HL-60/S4 treated with retinoic acid at 250 ng/mL for 4 days and 3 days (cell line): ENCODE data around the gene ADCY10.
"Not testable (repeated sequence)": the region's sequence is repeated elsewhere in the genome, so short reads cannot be mapped to it uniquely, and the experiment has no call there.

Source experiments
- in situ Hi-C: fragments of 300-500 bp; cut with MboI; formaldehyde crosslinking; loops from 2 replicates; pipeline ENCODE4 v1.7.0; 2022; ENCODE audit warnings: low sequenced_read_pairs

The ADCY10 gene

GRCh38 chr1:167820684-167821355 is 93.1 kb downstream of the ADCY10 start:
- in situ Hi-C loops: no loop called here

GRCh38 chr1:167819849-167820683 is 93.9 kb downstream of the ADCY10 start:
- in situ Hi-C loops: no loop called here

GRCh38 chr1:167815650-167816049 is 98.3 kb downstream of the ADCY10 start:
- in situ Hi-C loops: no loop called here

- in situ Hi-C loops: no loop called here
Observed at GRCh38 chr1:167812972-167813371, 101.0 kb downstream of the ADCY10 start.

DNA sequence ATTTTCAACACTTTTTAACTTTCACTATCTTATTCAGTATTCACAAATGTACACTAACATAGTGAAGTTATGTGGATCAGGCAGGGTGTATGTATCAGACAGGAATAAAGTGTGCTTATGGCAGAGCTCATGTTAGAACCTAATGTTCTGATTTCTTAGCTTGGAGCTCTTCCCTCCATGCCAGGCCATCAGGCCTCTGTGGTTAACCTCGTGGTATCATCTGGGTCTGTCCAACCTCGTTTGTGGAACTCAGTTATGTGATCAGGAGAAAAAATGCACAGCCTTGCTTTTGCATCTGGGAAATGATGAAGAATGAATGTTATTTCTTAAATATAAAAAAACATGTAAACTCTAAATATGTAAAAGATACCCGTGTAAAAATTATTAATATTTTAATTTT is 105.2 kb downstream of the ADCY10 start:
- in situ Hi-C loops: no loop called here

DNA sequence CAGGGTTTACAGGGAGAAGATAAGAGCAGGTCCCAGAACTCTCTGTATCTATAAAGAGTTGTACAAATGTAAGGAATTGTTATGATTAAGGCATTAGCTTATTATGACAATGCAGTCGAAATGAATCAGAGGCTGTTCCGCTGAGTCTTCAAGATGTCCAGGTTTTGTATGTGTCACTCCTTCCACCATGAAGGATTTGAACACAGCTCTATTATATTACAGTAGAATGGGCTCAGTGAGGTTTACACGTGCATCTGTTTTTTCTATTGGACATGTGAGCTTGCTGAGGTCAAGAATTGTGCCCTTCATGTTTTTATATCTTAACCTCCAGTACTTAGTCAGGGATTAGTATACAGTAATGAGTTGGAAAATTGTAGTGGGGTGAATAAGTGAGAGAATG is 105.8 kb downstream of the ADCY10 start:
- in situ Hi-C loops: no loop called here

GRCh38 chr1:167806676-167807075 is 107.3 kb downstream of the ADCY10 start:
- in situ Hi-C loops: not testable (repeated sequence)

DNA sequence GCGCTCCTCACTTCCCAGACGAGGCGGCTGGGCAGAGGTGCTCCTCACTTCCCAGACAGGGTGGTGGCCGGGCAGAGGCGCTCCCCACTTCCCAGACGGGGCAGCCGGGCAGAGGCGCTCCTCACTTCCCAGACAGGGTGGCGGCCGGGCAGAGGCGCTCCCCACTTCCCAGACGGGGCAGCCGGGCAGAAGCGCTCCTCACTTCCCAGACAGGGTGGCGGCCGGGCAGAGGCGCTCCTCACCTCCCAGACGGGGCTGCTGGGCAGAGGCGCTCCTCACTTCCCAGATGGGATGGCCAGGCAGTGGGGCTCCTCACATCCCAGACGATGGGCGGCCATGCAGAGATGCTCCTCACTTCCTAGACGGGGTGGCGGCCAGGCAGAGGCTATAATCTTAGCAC is 107.7 kb downstream of the ADCY10 start:
- in situ Hi-C loops: not testable (repeated sequence)

DNA sequence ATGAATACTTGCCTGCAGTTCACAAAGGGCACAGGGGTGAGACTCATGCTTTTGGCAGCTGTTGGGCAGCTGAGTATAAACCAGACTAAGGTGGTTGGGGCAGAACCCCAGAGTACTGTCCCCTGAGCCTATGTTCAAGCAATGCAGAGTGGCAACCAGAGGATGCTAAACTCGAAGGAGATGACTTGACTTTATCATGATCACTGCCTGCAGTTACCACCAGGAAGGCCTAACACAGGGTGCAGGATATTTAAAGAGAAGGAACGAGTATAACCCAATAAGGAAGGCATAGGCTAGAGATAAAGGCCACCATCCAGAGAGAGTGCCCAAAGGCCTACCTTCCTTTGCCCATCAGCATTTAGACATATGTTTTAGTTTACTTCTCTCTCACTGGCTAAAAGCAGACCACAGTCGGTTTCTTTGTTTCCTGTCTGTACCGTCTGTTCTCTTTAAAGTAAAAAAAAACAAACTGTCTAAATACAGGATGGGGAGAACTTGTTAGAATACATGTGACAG is 108.8 kb downstream of the ADCY10 start:
- in situ Hi-C loops: no loop called here

DNA sequence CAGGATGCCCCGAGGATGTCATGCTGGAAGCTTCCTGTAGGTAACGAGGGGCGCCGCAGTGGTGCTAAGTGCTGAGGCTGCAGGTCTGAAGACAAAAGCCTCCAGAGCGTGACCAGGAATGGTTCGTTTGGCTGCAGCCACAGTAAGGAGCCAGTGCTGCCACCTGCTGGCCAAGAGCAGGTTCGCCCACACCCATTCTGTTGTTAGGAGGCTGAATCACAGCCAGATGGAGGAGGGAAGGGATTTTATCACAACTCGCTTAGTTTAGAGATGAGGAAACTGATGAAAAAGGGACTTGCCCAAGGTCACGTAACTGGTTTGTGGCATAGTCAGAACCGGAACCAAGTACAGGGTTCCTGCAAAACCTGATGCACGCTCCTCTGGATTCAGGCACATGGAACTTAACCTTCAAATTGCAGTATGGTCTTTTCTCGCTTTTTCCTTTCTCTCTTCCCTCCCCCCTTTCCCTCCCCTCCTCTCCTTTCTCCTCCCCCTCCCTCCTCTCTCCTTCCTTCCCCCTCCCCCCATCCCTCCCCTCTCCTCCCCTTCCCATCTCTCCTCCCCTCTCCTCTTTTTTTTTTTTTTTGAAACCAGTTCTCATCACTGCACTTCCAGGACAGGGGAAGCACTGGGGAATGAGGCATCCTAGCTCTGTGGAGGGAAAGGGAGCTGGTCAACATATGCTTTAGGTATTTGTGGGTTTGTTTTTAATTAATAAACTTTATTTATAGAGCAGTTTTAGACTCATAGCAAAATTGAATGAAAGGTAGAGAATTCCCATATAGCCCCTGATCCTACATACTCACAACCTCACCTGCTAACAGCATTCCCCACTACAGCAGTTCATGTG is 110.4 kb downstream of the ADCY10 start:
- in situ Hi-C loops: no loop called here

DNA sequence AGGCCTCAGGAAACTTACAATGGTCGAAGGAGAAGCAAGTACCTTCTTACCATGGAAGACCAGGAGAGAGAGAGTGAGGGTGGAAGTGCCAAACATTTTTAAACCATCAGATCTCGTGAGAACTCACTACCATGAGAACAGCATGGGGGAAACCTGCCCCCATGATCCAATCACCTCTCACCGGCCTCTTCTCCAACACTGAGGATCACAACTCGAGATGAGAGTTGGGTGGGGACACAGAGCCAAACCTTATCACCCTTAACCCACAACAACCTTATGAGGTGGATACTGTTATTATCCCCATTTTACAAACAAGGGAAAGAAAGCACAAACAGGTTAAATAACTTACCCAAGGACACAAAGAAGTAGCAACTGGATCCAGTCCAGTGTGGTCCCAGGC is 111.7 kb downstream of the ADCY10 start:
- in situ Hi-C loops: no loop called here

DNA sequence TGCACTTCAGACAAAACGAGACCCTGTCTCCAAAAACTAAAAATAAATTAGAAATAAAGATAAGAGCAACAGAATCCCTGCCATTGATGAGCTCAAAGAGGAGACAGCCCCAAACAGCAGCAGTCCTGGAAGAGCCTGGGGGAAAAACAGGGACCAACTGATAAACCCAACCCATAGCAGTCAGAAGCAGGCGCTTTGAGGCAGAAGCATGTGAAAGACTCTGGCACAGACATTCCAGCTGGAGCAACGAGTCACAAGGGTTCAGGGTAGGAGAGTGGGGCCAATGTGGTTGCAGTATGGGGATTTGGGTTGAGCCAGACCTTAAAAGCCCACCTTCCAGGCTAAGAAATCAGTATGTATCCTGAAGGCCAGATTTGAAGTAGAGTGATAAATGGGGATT is 113.7 kb downstream of the ADCY10 start:
- in situ Hi-C loops: no loop called here

DNA sequence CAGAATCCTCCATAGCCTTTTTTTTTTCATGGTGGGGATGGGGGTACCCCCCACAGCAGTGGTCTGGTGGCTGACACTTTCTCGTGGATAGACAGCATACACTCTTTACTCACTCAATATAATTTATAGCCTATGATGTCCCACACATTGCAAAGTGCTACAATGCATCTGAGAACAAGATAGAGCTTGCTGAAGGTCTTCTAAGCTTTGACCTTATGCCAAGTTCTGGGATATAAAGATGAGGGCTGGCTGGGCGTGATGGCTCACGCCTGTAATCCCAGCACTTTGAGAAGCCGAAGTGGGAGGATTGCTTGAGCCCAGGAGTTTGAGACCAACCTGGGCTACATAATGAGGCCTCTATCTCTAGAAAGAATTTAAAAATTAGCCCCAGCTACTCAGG is 114.2 kb downstream of the ADCY10 start:
- in situ Hi-C loops: no loop called here

- in situ Hi-C loops: no loop called here
Observed at GRCh38 chr1:167798952-167799351, 115.0 kb downstream of the ADCY10 start.

GRCh38 chr1:167797015-167797414 is 116.9 kb downstream of the ADCY10 start:
- in situ Hi-C loops: no loop called here

DNA sequence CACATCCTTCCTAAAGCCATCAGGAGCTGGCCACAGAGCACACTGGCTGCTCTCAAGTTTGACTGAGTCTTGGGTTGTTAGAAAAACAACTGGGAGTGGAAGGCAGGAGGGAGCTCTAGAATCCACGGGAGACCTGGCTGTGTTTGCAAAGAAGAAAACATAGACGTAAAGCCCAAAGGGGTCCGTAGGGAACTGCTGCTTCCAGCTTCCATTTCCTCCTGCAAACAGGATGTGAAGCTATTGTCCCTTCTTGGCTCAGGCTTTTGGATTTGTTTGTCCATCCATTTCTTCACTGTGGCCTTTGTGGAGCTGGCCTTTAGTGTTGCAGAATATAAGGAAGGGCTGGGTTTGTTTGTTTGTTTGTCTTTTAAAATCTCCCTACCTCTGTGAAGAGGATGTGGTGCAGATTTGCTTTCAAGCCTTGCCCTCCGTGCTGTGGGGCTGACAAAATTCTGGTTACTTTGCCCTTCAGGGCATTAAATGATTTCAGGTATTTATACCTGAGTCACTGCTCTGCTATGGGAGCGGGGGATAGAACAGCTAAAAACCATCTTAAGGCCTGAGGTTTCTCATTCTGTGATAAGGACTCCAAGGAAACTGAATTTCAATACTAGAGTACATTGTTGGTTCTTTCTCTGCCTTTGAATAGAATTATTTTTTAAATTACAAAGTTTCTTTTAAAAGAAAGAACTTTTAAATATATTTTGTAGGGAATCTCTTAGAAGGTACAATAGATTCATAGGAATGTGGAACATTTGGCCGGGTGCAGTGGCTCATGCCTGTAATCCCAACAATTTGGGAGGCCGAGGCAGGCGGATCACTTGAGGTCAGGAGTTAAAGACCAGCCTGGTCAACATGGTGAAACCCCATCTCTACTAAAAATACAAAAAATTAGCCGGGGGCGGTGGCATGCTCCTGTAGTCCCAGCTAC is 117.9 kb downstream of the ADCY10 start:
- in situ Hi-C loops: no loop called here

- in situ Hi-C loops: no loop called here
Observed at GRCh38 chr1:167794043-167794442, 119.9 kb downstream of the ADCY10 start.

GRCh38 chr1:167792188-167792565 is 121.8 kb downstream of the ADCY10 start:
- in situ Hi-C loops: no loop called here

DNA sequence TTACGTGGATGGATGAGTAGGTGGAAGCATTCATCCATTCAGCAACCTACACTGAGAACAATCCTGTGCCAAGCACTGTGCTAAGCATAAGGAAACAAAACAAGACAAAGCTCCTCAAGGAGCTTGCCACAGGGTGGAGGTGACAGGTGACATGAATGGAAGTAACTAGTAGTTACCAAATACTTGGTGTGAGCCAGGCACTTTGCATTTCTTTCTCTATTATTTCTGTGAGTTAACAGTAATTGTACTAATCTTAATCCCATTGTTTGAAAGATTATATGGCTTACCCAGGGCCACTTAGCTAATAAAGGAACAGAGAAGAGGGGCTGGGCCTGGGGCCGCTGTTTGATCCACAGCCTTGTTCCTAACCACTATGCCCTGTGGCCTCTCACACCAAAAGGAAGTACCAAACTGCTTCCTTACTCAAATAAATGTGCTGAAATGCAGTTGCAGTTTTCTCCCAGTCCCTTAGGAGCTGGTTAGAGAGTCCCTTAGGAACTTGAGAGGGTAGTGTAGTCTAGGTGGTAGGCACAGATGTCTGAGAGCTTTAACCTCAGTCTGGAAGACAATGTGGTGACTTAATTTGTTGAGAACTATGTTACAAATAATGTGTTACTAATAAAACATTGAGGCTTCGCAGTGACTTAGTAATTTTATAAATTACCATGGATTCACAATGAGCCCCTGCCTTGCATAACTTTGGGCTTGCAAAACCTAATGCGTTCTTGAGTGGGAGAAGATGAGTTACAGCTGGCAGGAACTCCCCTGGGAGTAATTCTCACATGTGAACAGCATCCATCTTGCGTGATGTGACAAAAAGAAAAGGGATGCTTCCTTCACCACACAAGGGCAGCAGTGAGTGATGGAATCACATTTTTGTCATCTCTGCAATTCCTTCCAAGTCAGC is 122.4 kb downstream of the ADCY10 start:
- in situ Hi-C loops: no loop called here
